ENCODE data around the gene DCT. TPM values are rescaled to one million over a fixed set of nuclear protein-coding genes. Genes with fewer than 3 reads are reported as not detected.

The DCT gene
- total RNA-seq, 4 donors from 2014 or later: 39.4 to 122 (median 81.7) TPM

GRCh38 chr13:94459116-94459515 is 20.4 kb downstream of the DCT start:
- H3K27ac ChIP-seq: no peak overlapping the region
- no peak overlapping the region for H3K4me3 ChIP-seq
- TF ChIP-seq EP300 (IDR thresholded peaks at IDR 0.05) (no peak), POLR2AphosphoS5 (IDR thresholded peaks at IDR 0.05) (no peak), POLR2A (IDR thresholded peaks at IDR 0.05) (no peak), CTCF (IDR thresholded peaks at IDR 0.05) (no peak)
- H3K27me3 ChIP-seq: no peaks in the 10 kb centered on the region
- no peak for DNase-seq (ENCODE audit: low spot score in 2 of 2)
- H3K9me3 ChIP-seq: no peaks in the 10 kb centered on the region
- no peaks in the 10 kb centered on the region for H3K4me1 ChIP-seq
- 71% methylated on average over 1 of the region's 1 CpG for WGBS
- no peaks in the 10 kb centered on the region for H3K36me3 ChIP-seq

- no peak overlapping the region for H3K4me3 ChIP-seq
- TF ChIP-seq EP300 (IDR thresholded peaks at IDR 0.05) (no peak), CTCF (IDR thresholded peaks at IDR 0.05) (no peak), POLR2AphosphoS5 (IDR thresholded peaks at IDR 0.05) (no peak), POLR2A (IDR thresholded peaks at IDR 0.05) (no peak)
- no peaks in the 10 kb centered on the region for H3K4me1 ChIP-seq
- H3K36me3 ChIP-seq: no peaks in the 10 kb centered on the region
- no peak overlapping the region for H3K27ac ChIP-seq
- DNase-seq (ENCODE audit: low spot score in 2 of 2): no peak
- 42% methylated on average over 2 of the region's 2 CpGs for WGBS
- no peaks in the 10 kb centered on the region for H3K9me3 ChIP-seq
- no peaks in the 10 kb centered on the region for H3K27me3 ChIP-seq
Observed at GRCh38 chr13:94455414-94455813, 24.1 kb downstream of the DCT start.

- Histone ChIP-seq H3K27ac (no peak overlapping the region), H3K9me3 (no peaks in the 10 kb centered on the region), H3K36me3 (no peaks in the 10 kb centered on the region), H3K27me3 (no peaks in the 10 kb centered on the region), H3K4me1 (no peaks in the 10 kb centered on the region), H3K4me3 (no peak overlapping the region)
- DNase-seq (ENCODE audit: low spot score in 2 of 2): no peak
- 67% methylated on average over 2 of the region's 2 CpGs for WGBS
- TF ChIP-seq POLR2A (IDR thresholded peaks at IDR 0.05) (no peak), CTCF (IDR thresholded peaks at IDR 0.05) (no peak)
Observed at GRCh38 chr13:94454906-94455305, 24.6 kb downstream of the DCT start.

GRCh38 chr13:94454334-94454733 is 25.1 kb downstream of the DCT start:
- no peak for DNase-seq (ENCODE audit: low spot score in 2 of 2)
- H3K9me3 ChIP-seq: no peaks in the 10 kb centered on the region
- TF ChIP-seq CTCF (IDR thresholded peaks at IDR 0.05) (no peak), POLR2A (IDR thresholded peaks at IDR 0.05) (no peak), EP300 (IDR thresholded peaks at IDR 0.05) (no peak), POLR2AphosphoS5 (IDR thresholded peaks at IDR 0.05) (no peak)
- H3K27ac ChIP-seq: no peak overlapping the region
- no peak overlapping the region for H3K4me3 ChIP-seq
- no peaks in the 10 kb centered on the region for H3K27me3 ChIP-seq
- no peaks in the 10 kb centered on the region for H3K36me3 ChIP-seq
- H3K4me1 ChIP-seq: no peaks in the 10 kb centered on the region

- Histone ChIP-seq H3K27me3 (no peaks in the 10 kb centered on the region), H3K9me3 (no peaks in the 10 kb centered on the region), H3K27ac (no peak overlapping the region), H3K36me3 (no peaks in the 10 kb centered on the region), H3K4me1 (no peaks in the 10 kb centered on the region), H3K4me3 (no peak overlapping the region)
- no peak for TF ChIP-seq EP300 (IDR thresholded peaks at IDR 0.05)
- TF ChIP-seq CTCF (IDR thresholded peaks at IDR 0.05): no peak
- no peak for TF ChIP-seq POLR2AphosphoS5 (IDR thresholded peaks at IDR 0.05)
- TF ChIP-seq POLR2A (IDR thresholded peaks at IDR 0.05): no peak
- DNase-seq (ENCODE audit: low spot score in 2 of 2): no peak
Observed at GRCh38 chr13:94444826-94445225, 34.7 kb downstream of the DCT start.
